Ishikawa (cell line): Measurements from ENCODE around the gene CCDC187.

Source experiments
- CEBPB ChIP-seq: IDR thresholded peaks from 2 replicates; pipeline ENCODE4 v1.6.1; 2012
- CREB1 ChIP-seq: IDR thresholded peaks from 2 replicates; pipeline ENCODE4 v1.6.1; 2012; ENCODE audit warnings: low read depth
- EGR1 ChIP-seq: IDR thresholded peaks from 2 replicates; pipeline ENCODE4 v1.6.1; 2012
- EP300 ChIP-seq: IDR thresholded peaks from 2 replicates; pipeline ENCODE4 v1.6.1; 2012; ENCODE audit warnings: borderline replicate concordance
- FOXM1 ChIP-seq: IDR thresholded peaks from 2 replicates; pipeline ENCODE4 v1.6.1; 2012; ENCODE audit warnings: low read depth, borderline replicate concordance
- MAX ChIP-seq: IDR thresholded peaks from 2 replicates; pipeline ENCODE4 v1.6.1; 2012
- NFIC ChIP-seq: IDR thresholded peaks from 2 replicates; pipeline ENCODE4 v1.6.1; 2012
- RAD21 ChIP-seq: IDR thresholded peaks from 2 replicates; pipeline ENCODE4 v1.6.1; 2012; ENCODE audit warnings: low read depth
- REST ChIP-seq: IDR thresholded peaks from 2 replicates; pipeline ENCODE4 v1.6.1; 2012; ENCODE audit warnings: low read depth, mild to moderate bottlenecking
- TAF1 ChIP-seq: IDR thresholded peaks from 2 replicates; pipeline ENCODE4 v1.6.1; 2012; ENCODE audit warnings: low read depth, mild to moderate bottlenecking
- TCF12 ChIP-seq: IDR thresholded peaks from 2 replicates; pipeline ENCODE4 v1.6.1; 2012; ENCODE audit warnings: low read depth
- TEAD4 ChIP-seq: IDR thresholded peaks from 2 replicates; pipeline ENCODE4 v1.6.1; 2012
- YY1 ChIP-seq: IDR thresholded peaks from 2 replicates; pipeline ENCODE4 v1.6.1; 2012; ENCODE audit warnings: low read depth
- ZBTB7A ChIP-seq: IDR thresholded peaks from 2 replicates; pipeline ENCODE4 v1.6.1; 2012; ENCODE audit warnings: low read depth
- TF ChIP-seq, protein P1 (sequence below): IDR thresholded peaks from 2 replicates; pipeline ENCODE4 v1.6.1; 2012

Gene CCDC187

DNA sequence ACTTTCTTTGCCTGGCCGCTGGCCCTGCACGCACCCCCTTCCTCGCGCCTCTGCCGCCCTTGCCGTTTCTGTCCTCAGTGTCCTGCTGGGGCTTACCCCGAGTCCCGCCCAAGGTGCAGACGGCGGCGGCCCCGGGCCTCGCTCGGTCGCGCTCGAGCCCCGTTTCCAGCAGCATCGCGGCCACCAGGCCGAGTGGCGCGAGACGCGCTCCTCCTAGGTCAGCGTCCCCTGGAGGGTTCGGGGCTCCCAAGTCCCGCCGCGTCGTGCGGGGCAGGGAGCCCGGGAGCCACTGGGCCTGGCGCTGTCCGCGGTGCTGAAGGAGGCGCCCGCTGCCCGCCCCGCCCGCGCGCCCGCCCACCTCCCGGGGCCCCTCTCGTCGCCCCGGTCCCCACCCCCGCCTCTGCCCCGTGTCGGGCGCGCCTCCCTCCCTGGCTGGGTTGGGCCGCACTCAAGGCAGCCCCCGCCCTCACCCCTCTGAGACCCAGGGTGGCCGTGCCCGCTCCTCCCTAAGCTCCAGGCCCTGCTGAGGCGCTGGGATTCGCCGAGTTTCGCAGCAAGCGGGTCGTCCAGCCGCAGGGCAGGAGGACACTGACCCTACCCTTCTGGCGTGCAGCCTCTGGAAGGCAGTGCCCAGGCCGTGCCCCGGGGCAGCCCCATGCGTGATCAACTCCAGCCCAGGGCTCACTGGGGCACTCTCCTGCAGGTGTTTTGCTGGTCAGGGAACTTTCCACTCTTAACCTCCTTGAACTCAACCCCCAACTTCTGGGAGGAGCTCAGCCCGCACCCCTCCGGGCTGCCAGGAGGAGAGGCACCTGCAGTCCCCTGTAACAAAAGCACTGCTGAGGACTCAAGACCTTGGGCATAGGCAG is 98.8 kb downstream of the CCDC187 start, which contains the start of gene LHX3:
LHX3 (minus strand) TSS at position 291 of the 869 bp plus-strand sequence; CDS start at position 175, 116 bp downstream.
- no peak for TF ChIP-seq FOXM1
- TF ChIP-seq YY1: no peak
- no peak for TF ChIP-seq TCF12
- no peak for TF ChIP-seq TAF1
- TF ChIP-seq, protein P1, sequence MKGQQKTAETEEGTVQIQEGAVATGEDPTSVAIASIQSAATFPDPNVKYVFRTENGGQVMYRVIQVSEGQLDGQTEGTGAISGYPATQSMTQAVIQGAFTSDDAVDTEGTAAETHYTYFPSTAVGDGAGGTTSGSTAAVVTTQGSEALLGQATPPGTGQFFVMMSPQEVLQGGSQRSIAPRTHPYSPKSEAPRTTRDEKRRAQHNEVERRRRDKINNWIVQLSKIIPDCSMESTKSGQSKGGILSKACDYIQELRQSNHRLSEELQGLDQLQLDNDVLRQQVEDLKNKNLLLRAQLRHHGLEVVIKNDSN: no peak
- TF ChIP-seq ZBTB7A: 0 out of 2 replicates have a peak, but pooled peaks have one; percentile 29
- TF ChIP-seq REST: peak; percentile 87
- TF ChIP-seq TEAD4: no peak
- no peak; the same call in 1 of the 2 replicates for TF ChIP-seq RAD21

DNA sequence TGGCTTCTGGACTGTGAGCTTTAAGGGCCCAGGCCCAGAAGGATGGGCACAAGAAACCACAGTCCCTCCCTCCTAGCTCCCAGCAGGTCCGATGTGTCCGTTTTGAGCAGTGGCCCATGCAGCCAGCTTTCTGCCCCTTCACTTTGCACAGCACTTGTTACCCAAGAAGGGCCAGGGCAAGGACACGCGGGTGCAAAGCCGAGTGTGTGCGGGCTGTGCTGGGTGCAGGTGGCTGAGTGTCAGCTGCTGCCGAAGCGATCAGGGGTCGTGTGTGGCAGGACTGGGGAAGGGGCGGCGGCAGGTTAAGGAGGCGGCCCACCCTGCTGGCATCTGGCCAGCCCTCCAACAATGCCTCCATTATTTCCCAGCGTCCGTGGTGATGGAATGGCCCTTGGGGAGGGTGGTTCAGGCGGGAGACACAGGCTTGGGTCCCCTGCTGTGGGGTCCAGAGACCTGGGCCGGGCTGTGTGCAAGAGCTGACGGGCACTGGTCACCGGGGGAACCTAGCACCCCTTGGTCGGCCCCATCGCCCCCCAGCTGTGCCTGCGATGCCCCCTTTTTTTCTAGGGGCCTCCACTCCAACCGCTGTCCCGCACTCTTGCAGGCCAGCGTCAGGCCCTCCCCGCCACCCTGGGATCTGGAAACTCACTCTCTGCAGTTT is 99.6 kb downstream of the CCDC187 start:
- peak; percentile 9; the same call in 1 of the 2 replicates for TF ChIP-seq REST
- TF ChIP-seq NFIC: 0 out of 2 replicates have a peak, but pooled peaks have one; percentile 6
- TF ChIP-seq YY1: no peak

GRCh38 chr9:136203408-136204144 is 100.3 kb downstream of the CCDC187 start:
- 0 out of 2 replicates have a peak, but pooled peaks have one; percentile 3 for TF ChIP-seq REST
- TF ChIP-seq ZBTB7A: no peak

DNA sequence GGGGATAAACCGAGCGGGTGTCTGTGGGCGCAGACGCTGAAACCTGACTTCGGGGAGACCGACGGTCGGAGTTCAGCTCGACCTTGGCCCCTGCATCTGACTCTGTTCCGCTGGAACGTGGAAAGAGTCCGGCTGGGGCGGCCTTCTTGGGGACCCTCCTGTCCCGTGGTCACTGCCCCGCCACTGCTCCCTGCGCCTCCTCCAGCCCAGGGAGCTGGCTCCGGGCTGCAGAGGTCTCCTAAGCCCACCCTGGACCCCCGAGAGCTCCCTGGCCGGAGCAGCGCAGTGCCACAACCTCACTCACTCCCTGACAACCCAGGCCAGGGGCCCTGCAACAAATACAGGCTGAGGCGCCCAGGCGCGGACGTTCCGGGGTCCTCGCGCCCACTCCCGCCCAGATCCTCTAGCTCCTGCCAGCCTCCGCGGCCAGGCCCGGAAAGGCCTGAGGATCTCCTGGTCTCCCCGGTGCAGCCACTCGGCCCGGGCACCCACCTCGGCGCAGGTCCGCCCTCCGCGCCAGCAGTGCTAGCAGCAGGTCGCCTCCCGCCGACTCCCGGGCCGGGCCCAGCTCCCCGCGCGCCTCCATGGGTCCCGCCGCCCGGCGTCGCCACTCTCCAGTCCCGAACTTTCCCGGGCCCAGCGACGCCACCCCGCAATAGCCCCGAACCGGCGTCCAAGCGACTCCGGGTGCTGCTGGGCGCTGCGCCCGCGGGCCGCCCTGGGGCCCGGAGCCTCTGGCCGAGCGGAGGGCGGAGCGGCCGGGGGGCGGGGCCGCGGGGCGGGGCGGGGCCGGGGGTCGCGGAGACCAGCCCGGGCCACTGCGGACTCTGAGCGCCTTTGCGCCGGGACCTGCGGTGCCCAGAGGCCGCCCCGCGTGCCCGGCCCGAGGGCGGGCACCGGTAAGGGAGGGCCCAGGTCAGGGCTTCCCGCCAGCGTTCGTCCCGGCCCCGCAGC is 101.2 kb downstream of the CCDC187 start:
- TF ChIP-seq FOXM1 (no peak), YY1 (no peak), EGR1 (no peak), RAD21 (no peak), TAF1 (no peak), CREB1 (no peak), ZBTB7A (no peak), TCF12 (no peak), TEAD4 (no peak), EP300 (no peak), MAX (no peak), CEBPB (no peak), NFIC (no peak), REST (no peak)
- TF ChIP-seq, protein P1: no peak
